Measurements from ENCODE around the gene NKIRAS2. TPM values are rescaled to one million over a fixed set of nuclear protein-coding genes. Genes with fewer than 3 reads are reported as not detected.

The NKIRAS2 gene
- polyA plus RNA-seq, 1 donor from 2014 or later: 60.2 TPM

DNA sequence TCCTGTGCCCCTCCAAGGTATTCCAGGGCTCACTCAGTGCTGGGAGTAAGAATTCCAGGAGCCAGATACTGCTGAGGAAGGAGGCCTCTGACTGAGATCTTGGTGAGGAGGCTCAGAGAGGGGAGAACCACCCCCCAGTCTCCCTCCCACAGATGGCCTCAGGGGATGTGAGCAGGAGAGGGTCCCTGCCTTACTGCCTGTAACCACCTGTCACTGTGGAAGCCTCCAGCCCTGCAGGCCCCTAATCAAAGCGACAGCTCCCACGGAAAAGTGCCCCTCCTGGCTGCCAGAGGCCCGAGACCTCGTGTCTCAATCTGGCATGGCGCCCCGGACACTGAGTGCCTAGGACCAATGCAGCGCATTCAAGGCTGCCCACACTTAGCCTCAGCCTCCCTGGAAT lies 38.2 kb downstream of the NKIRAS2 start:
- no peaks in the 10 kb centered on the region for H3K79me2 ChIP-seq (replicated peaks; ENCODE audit: insufficient read depth, low read length)
- H3F3A ChIP-seq (ENCODE audit: insufficient read depth, low read length, poor library complexity, severe bottlenecking): no peaks in the 10 kb centered on the region
- H3K4me2 ChIP-seq (ENCODE audit: low read length): no peak overlapping the region
- no peak for TF ChIP-seq RAD21 (conservative IDR thresholded peaks at IDR 0.05)
- TF ChIP-seq SMC3 (conservative IDR thresholded peaks at IDR 0.05; ENCODE audit: poor library complexity): no peak
- no peak for TF ChIP-seq EP300 (conservative IDR thresholded peaks at IDR 0.05; ENCODE audit: poor library complexity, severe bottlenecking)
- TF ChIP-seq MXI1 (conservative IDR thresholded peaks at IDR 0.05; ENCODE audit: poor library complexity, severe bottlenecking): no peak
- no peak for TF ChIP-seq TAF1 (IDR thresholded peaks at IDR 0.05; ENCODE audit: low read depth)
- no peak for TF ChIP-seq EZH2 (IDR thresholded peaks at IDR 0.05; ENCODE audit: borderline replicate concordance, insufficient read depth, low read length, poor library complexity, severe bottlenecking)
- TF ChIP-seq, protein P1, sequence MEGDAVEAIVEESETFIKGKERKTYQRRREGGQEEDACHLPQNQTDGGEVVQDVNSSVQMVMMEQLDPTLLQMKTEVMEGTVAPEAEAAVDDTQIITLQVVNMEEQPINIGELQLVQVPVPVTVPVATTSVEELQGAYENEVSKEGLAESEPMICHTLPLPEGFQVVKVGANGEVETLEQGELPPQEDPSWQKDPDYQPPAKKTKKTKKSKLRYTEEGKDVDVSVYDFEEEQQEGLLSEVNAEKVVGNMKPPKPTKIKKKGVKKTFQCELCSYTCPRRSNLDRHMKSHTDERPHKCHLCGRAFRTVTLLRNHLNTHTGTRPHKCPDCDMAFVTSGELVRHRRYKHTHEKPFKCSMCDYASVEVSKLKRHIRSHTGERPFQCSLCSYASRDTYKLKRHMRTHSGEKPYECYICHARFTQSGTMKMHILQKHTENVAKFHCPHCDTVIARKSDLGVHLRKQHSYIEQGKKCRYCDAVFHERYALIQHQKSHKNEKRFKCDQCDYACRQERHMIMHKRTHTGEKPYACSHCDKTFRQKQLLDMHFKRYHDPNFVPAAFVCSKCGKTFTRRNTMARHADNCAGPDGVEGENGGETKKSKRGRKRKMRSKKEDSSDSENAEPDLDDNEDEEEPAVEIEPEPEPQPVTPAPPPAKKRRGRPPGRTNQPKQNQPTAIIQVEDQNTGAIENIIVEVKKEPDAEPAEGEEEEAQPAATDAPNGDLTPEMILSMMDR (IDR thresholded peaks at IDR 0.05; ENCODE audit: poor library complexity, severe bottlenecking): no peak
- TF ChIP-seq POLR2AphosphoS5 (IDR thresholded peaks at IDR 0.05): no peak
- TF ChIP-seq, protein P2, sequence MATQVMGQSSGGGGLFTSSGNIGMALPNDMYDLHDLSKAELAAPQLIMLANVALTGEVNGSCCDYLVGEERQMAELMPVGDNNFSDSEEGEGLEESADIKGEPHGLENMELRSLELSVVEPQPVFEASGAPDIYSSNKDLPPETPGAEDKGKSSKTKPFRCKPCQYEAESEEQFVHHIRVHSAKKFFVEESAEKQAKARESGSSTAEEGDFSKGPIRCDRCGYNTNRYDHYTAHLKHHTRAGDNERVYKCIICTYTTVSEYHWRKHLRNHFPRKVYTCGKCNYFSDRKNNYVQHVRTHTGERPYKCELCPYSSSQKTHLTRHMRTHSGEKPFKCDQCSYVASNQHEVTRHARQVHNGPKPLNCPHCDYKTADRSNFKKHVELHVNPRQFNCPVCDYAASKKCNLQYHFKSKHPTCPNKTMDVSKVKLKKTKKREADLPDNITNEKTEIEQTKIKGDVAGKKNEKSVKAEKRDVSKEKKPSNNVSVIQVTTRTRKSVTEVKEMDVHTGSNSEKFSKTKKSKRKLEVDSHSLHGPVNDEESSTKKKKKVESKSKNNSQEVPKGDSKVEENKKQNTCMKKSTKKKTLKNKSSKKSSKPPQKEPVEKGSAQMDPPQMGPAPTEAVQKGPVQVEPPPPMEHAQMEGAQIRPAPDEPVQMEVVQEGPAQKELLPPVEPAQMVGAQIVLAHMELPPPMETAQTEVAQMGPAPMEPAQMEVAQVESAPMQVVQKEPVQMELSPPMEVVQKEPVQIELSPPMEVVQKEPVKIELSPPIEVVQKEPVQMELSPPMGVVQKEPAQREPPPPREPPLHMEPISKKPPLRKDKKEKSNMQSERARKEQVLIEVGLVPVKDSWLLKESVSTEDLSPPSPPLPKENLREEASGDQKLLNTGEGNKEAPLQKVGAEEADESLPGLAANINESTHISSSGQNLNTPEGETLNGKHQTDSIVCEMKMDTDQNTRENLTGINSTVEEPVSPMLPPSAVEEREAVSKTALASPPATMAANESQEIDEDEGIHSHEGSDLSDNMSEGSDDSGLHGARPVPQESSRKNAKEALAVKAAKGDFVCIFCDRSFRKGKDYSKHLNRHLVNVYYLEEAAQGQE (IDR thresholded peaks at IDR 0.05; ENCODE audit: borderline replicate concordance): no peak
- H2AFZ ChIP-seq (ENCODE audit: low read depth, low read length): no peak overlapping the region
- H3K9me2 ChIP-seq (ENCODE audit: insufficient read depth, low read length): no peaks in the 10 kb centered on the region
- no peaks in the 10 kb centered on the region for H3K9me3 ChIP-seq (ENCODE audit: low read length)
- H3K4me3 ChIP-seq (ENCODE audit: low read length): no peak overlapping the region
- no peaks in the 10 kb centered on the region for H3K36me3 ChIP-seq (ENCODE audit: insufficient read depth, low read length)
- H3K9ac ChIP-seq (ENCODE audit: low read length): no peak overlapping the region
- no peaks in the 10 kb centered on the region for H4K20me1 ChIP-seq (ENCODE audit: insufficient read depth)
- no peak overlapping the region for H3K27ac ChIP-seq (ENCODE audit: low read length)
- peaks cover 4% of the 10 kb centered on the region for H3K27me3 ChIP-seq (ENCODE audit: insufficient read depth, low read depth, low read length)

- H3K9me2 ChIP-seq (ENCODE audit: insufficient read depth, low read length): no peaks in the 10 kb centered on the region
- H3K9me3 ChIP-seq (ENCODE audit: low read length): no peaks in the 10 kb centered on the region
- no peak overlapping the region for H3K4me3 ChIP-seq (ENCODE audit: low read length)
- H2AFZ ChIP-seq (ENCODE audit: low read depth, low read length): no peak overlapping the region
- no peak overlapping the region for H3K4me2 ChIP-seq (ENCODE audit: low read length)
- H3K9ac ChIP-seq (ENCODE audit: low read length): no peak overlapping the region
- no peaks in the 10 kb centered on the region for H4K20me1 ChIP-seq (ENCODE audit: insufficient read depth)
- H3K27me3 ChIP-seq (ENCODE audit: insufficient read depth, low read depth, low read length): no peaks in the 10 kb centered on the region
- no peaks in the 10 kb centered on the region for H3K79me2 ChIP-seq (replicated peaks; ENCODE audit: insufficient read depth, low read length)
- H3K36me3 ChIP-seq (ENCODE audit: insufficient read depth, low read length): no peaks in the 10 kb centered on the region
- H3F3A ChIP-seq (ENCODE audit: insufficient read depth, low read length, poor library complexity, severe bottlenecking): no peaks in the 10 kb centered on the region
- H3K27ac ChIP-seq (ENCODE audit: low read length): no peak overlapping the region
- TF ChIP-seq RAD21 (conservative IDR thresholded peaks at IDR 0.05) (no peak), POLR2AphosphoS5 (IDR thresholded peaks at IDR 0.05) (no peak), EZH2 (IDR thresholded peaks at IDR 0.05; ENCODE audit: borderline replicate concordance, insufficient read depth, low read length, poor library complexity, severe bottlenecking) (no peak), MXI1 (conservative IDR thresholded peaks at IDR 0.05; ENCODE audit: poor library complexity, severe bottlenecking) (no peak), SMC3 (conservative IDR thresholded peaks at IDR 0.05; ENCODE audit: poor library complexity) (no peak)
These were observed 39.9 kb downstream of the NKIRAS2 start for GRCh38 chr17:42059815-42060214.

Data from neural cell (in vitro differentiated cells).